ENCODE results near the gene TNK1. TPM values are rescaled to one million over a fixed set of nuclear protein-coding genes. Genes with fewer than 3 reads are reported as not detected.

Gene TNK1
- total RNA-seq, 1 experiment from 2014 or later: 10.1 TPM

- no peak overlapping the region for H4K91ac ChIP-seq (ENCODE audit: insufficient read length, low read depth, low read length)
- H3T11ph ChIP-seq (ENCODE audit: low read length): no peak overlapping the region
- H4K5ac ChIP-seq (ENCODE audit: insufficient read length, low read depth, low read length): no peak overlapping the region
- H3K56ac ChIP-seq (ENCODE audit: insufficient read length, low read depth, low read length): no peak overlapping the region
- no peaks in the 10 kb centered on the region for H3K4me1 ChIP-seq (ENCODE audit: insufficient read depth, low read length)
- H3K27ac ChIP-seq (ENCODE audit: insufficient read length, low read depth, low read length): no peak overlapping the region
- H3K79me1 ChIP-seq (ENCODE audit: insufficient read depth, low read depth, low read length, poor library complexity, severe bottlenecking): no peaks in the 10 kb centered on the region
- H3K4me2 ChIP-seq (ENCODE audit: insufficient read depth, insufficient read length, low read length): peak overlapping the region; percentile 75
- H2AFZ ChIP-seq (ENCODE audit: low read length): peak overlapping the region; percentile 53
- TF ChIP-seq CTCF (conservative IDR thresholded peaks at IDR 0.05): no peak
- Mint-ChIP-seq H3K27me3 (ENCODE audit: low read depth) (peaks cover 52% of the 10 kb centered on the region), H3K4me3 (peak overlapping the region; percentile 76 to 78), H3K9me3 (peaks cover 7% of the 10 kb centered on the region in 2 experiments), H3K4me1 (peaks cover 21 to 25% of the 10 kb centered on the region in 2 experiments), H3K36me3 (ENCODE audit: insufficient read depth in 1 of 3, low read depth in 3 of 3) (peaks cover 5 to 11% (median 8%) of the 10 kb centered on the region in 3 experiments; a peak in 5 of 7 replicates), H3K27ac (peak overlapping the region in 1 of 3 experiments; percentile 8; a peak in 1 of 7 replicates)
- no peak overlapping the region for H3K18ac ChIP-seq (ENCODE audit: insufficient read length, low read depth, low read length)
- peaks cover 17% of the 10 kb centered on the region for H3K23me2 ChIP-seq (ENCODE audit: insufficient read length, low read depth, low read length, poor library complexity, severe bottlenecking)
- H3K27me3 ChIP-seq (ENCODE audit: insufficient read depth, low read length): peaks cover 11% of the 10 kb centered on the region; the same call in 1 of the 2 replicates
- H3K79me2 ChIP-seq (ENCODE audit: insufficient read depth, low read length): no peaks in the 10 kb centered on the region
- H2BK15ac ChIP-seq (ENCODE audit: low read depth, low read length): no peak overlapping the region; the same call in 1 of the 2 replicates
- H4K8ac ChIP-seq (replicated peaks; ENCODE audit: insufficient read length, low read depth, low read length): no peak overlapping the region
- H3K23ac ChIP-seq (ENCODE audit: insufficient read length, low read depth, low read length): no peak overlapping the region
- H2BK120ac ChIP-seq (ENCODE audit: low read depth, low read length, poor library complexity, severe bottlenecking): no peak overlapping the region
- WGBS (ENCODE audit: extremely low coverage, insufficient read length, low lambda C conversion rate): no CpG with 5 or more reads among the region's 7 CpGs
- no peak overlapping the region for H2BK20ac ChIP-seq (ENCODE audit: low read depth, low read length, poor library complexity, severe bottlenecking)
- DNase-seq: peak; percentile 64
- no peak overlapping the region for H2BK12ac ChIP-seq (ENCODE audit: insufficient read length, low read depth, low read length)
- H2AK5ac ChIP-seq (ENCODE audit: insufficient read length, low read length): no peak overlapping the region
- no peak overlapping the region for H3K4ac ChIP-seq (ENCODE audit: low read depth, low read length)
- no peaks in the 10 kb centered on the region for H3K9me3 ChIP-seq (ENCODE audit: control insufficient read depth, low read depth, low read length)
- no peak overlapping the region for H3K14ac ChIP-seq (ENCODE audit: insufficient read depth, low read length)
- no peak overlapping the region for H3K9ac ChIP-seq (ENCODE audit: extremely low read depth, insufficient read length, low read length)
- H2BK5ac ChIP-seq (ENCODE audit: insufficient read length, low read length): no peak overlapping the region
- H4K20me1 ChIP-seq (ENCODE audit: control insufficient read depth, insufficient read depth, insufficient read length): no peaks in the 10 kb centered on the region
Observed at GRCh38 chr17:7380321-7380720, 568 bp upstream of the TNK1 start.

All from H9 (cell line).